PFSK-1 (cell line): Measurements from ENCODE around the gene GJD4.

Experiments used
- POLR2AphosphoS5 ChIP-seq: IDR thresholded peaks from 2 replicates; pipeline ENCODE4 v1.6.1; 2012; ENCODE audit warnings: low read depth, mild to moderate bottlenecking, control low read depth, low read length, moderate library complexity
- SIN3A ChIP-seq: IDR thresholded peaks from 2 replicates; pipeline ENCODE4 v1.6.1; 2012; ENCODE audit warnings: mild to moderate bottlenecking, low read length, moderate library complexity, borderline replicate concordance; ENCODE audit not compliant: insufficient read depth
- TAF1 ChIP-seq: IDR thresholded peaks from 2 replicates; pipeline ENCODE4 v1.6.1; 2012; ENCODE audit warnings: low read length, control low read depth, borderline replicate concordance; ENCODE audit not compliant: insufficient read depth
- TF ChIP-seq, protein P1 (sequence below), 2 experiments: IDR thresholded peaks; 2 replicates each; pipeline versions ENCODE4 v1.6.1 to v1.8.0; 2011 to 2012; ENCODE audit warnings: low read depth in 2 of 2, low read length in 2 of 2, control low read depth in 1 of 2, inconsistent platforms in 1 of 2, mild to moderate bottlenecking in 1 of 2, moderate library complexity in 1 of 2; ENCODE audit not compliant: insufficient read depth in 1 of 2

DNA sequence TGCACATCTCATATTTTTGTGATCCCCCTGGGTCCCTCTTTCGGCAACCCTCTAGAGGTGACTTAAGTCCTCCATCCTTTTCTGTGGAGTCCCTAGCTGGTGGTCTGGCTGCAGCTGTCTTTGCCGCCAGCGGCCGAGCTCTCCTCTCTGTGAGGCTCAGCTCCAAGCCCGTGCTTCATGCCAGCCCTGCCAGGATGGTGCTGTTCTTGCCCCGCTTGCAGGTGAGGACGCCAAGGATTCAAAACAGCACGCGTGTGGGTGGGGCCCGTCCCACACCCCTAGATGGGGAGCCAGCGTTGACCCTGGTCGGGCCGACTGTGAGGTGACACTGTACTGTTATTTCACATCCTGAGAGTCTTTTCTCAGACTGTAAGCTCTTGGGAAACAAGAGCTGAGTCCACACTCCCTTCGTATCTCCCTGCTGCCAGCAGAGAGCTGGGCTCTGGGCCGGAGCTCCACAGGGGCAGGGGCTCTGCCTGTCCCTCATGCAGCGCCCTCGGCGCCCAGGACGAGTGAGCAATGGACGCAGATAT is 36.6 kb upstream of the GJD4 start:
- TF ChIP-seq TAF1 (no peak), POLR2AphosphoS5 (no peak), SIN3A (no peak)
- TF ChIP-seq, protein P1, sequence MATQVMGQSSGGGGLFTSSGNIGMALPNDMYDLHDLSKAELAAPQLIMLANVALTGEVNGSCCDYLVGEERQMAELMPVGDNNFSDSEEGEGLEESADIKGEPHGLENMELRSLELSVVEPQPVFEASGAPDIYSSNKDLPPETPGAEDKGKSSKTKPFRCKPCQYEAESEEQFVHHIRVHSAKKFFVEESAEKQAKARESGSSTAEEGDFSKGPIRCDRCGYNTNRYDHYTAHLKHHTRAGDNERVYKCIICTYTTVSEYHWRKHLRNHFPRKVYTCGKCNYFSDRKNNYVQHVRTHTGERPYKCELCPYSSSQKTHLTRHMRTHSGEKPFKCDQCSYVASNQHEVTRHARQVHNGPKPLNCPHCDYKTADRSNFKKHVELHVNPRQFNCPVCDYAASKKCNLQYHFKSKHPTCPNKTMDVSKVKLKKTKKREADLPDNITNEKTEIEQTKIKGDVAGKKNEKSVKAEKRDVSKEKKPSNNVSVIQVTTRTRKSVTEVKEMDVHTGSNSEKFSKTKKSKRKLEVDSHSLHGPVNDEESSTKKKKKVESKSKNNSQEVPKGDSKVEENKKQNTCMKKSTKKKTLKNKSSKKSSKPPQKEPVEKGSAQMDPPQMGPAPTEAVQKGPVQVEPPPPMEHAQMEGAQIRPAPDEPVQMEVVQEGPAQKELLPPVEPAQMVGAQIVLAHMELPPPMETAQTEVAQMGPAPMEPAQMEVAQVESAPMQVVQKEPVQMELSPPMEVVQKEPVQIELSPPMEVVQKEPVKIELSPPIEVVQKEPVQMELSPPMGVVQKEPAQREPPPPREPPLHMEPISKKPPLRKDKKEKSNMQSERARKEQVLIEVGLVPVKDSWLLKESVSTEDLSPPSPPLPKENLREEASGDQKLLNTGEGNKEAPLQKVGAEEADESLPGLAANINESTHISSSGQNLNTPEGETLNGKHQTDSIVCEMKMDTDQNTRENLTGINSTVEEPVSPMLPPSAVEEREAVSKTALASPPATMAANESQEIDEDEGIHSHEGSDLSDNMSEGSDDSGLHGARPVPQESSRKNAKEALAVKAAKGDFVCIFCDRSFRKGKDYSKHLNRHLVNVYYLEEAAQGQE (IDR thresholded peaks at IDR 0.05; ENCODE audit: insufficient read depth in 1 of 2, low read depth in 2 of 2, low read length in 2 of 2): no peak
